Esophagus (tissue), 2 donors: ENCODE results near the gene DDX51. TPM values are rescaled to one million over a fixed set of nuclear protein-coding genes. Genes with fewer than 3 reads are reported as not detected.

ENCODE experiments used
- H3K27ac ChIP-seq, 2 donors: one replicate each; pipeline ENCODE4 v1.5.1; 2013; ENCODE audit warnings: low read depth in 2 of 2, mild to moderate bottlenecking in 2 of 2, inconsistent platforms in 1 of 2, low read length in 1 of 2, moderate library complexity in 1 of 2
- H3K27me3 ChIP-seq, 2 donors: one replicate each; pipeline ENCODE4 v1.6.1; 2013; ENCODE audit warnings: low read length in 2 of 2, control low read depth in 1 of 2, mild to moderate bottlenecking in 1 of 2; ENCODE audit not compliant: insufficient read depth in 2 of 2, control insufficient read depth in 1 of 2
- H3K36me3 ChIP-seq, 2 donors: one replicate each; pipeline ENCODE4 v1.6.1; 2013; ENCODE audit warnings: low read length in 1 of 2; ENCODE audit not compliant: control insufficient read depth in 2 of 2, insufficient read depth in 2 of 2
- H3K4me1 ChIP-seq, 2 donors: one replicate each; pipeline ENCODE4 v1.6.1; 2013; ENCODE audit warnings: low read length in 1 of 2; ENCODE audit not compliant: control insufficient read depth in 2 of 2, insufficient read depth in 2 of 2
- H3K4me3 ChIP-seq, 2 donors: one replicate each; pipeline ENCODE4 v1.5.1; 2013; ENCODE audit warnings: low read length in 2 of 2, mild to moderate bottlenecking in 2 of 2, low read depth in 1 of 2, moderate library complexity in 1 of 2
- H3K9me3 ChIP-seq, 2 donors: one replicate each; pipeline ENCODE4 v1.6.1; 2013; ENCODE audit warnings: mild to moderate bottlenecking in 2 of 2, low read depth in 1 of 2, low read length in 1 of 2, moderate library complexity in 1 of 2; ENCODE audit not compliant: control insufficient read depth in 2 of 2, insufficient read depth in 1 of 2
- WGBS, 2 donors: extraction: QIAGEN DNeasy Blood & Tissue Kit; methylation state at CpG; one replicate each; pipeline ENCODE4 v1.1.7; 2013; 5-methylcytosine and 5-hydroxymethylcytosine counted together
- polyA plus RNA-seq, 2 donors: library from polyadenylated mRNA; stranded (reverse); fragments of 200-250 nt; gene quantifications; one replicate each; pipeline ENCODE4 v1.2.3, GENCODE V29; 2013
- donor health status: healthy with polysubstance abuse.
- donor health status: Bipolar disorder and iron deficiency.

The DDX51 gene
- polyA plus RNA-seq, 2 donors, result 12.3 to 20.4 TPM

DNA sequence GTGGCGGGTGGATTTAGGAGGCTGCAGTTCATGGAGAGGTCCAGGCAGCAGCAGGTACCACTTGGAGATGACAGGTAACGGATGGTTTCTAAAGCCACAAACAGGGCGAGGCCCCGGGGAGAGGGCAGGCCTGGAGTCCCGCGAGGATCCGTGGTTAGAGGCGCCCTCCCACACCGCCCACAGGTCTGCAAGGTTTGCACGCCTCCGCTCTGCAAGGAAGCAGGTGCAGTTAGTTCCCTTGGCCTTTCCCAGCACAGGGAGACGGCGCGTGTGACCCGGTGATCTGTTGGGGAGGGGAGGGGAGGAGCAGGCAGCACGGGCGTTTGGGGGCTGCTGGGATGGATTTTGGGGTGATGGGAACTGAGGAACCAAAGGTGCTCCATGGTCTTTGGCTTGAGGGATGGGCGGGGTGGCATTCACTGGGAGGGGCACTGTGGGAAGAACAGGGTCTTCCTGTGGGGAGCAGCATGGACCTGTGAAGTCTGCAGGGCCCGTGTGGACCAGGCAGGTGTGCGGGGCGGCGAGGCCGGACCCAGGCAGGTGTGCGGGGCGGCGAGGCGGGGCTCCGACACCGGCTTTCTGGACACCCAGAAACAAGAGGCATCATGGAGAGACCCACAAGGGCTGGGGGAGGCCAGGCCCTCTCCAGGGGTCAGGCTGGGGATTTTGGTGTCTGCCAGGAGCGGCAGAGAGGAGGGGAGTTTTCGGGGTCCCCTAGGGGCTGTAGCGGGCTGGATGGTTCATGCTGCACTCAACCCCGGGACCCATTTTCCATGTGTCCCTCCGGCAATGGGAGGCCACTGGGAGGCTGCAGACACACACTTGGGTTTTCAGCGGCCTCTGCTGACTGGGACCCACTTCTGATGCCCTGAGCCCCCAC, 29.3 kb upstream of the DDX51 start:
- no peaks in the 10 kb centered on the region for H3K9me3 ChIP-seq
- no peaks in the 10 kb centered on the region for H3K27me3 ChIP-seq
- WGBS, 2 donors, result 58 to 61% methylated on average over 35 of the region's 35 CpGs
- no peak overlapping the region for H3K27ac ChIP-seq
- H3K4me1 ChIP-seq, result peaks cover 3 to 5% of the 10 kb centered on the region in 2 donors
- H3K4me3 ChIP-seq, result no peak overlapping the region
- no peaks in the 10 kb centered on the region for H3K36me3 ChIP-seq

DNA sequence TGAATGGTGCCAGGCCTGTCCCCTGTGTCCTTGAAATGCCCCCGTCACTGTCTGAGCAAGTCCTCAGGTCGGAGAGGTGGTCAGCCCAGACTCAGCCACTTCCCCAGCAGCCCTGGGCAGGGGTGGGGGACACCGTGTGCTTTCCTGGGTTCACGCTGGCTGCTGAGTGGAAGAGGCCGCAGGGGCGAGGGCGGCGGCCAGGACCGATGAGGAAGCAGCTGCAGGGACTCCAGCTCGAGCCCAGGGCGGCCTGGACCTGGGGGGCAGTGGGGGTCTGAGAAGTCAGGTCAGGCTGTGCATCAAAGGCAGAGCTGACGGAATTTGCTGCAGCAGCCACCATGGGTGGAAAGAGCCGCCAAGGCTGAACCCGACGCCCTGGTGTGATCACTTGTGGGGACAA, 28.5 kb upstream of the DDX51 start:
- H3K4me1 ChIP-seq, result peaks cover 3 to 5% of the 10 kb centered on the region in 2 donors
- no peaks in the 10 kb centered on the region for H3K9me3 ChIP-seq
- H3K27me3 ChIP-seq, result no peaks in the 10 kb centered on the region
- 65 to 71% methylated on average over 15 of the region's 15 CpGs for WGBS, 2 donors
- H3K27ac ChIP-seq, result no peak overlapping the region
- H3K4me3 ChIP-seq, result no peak overlapping the region
- H3K36me3 ChIP-seq, result no peaks in the 10 kb centered on the region

DNA sequence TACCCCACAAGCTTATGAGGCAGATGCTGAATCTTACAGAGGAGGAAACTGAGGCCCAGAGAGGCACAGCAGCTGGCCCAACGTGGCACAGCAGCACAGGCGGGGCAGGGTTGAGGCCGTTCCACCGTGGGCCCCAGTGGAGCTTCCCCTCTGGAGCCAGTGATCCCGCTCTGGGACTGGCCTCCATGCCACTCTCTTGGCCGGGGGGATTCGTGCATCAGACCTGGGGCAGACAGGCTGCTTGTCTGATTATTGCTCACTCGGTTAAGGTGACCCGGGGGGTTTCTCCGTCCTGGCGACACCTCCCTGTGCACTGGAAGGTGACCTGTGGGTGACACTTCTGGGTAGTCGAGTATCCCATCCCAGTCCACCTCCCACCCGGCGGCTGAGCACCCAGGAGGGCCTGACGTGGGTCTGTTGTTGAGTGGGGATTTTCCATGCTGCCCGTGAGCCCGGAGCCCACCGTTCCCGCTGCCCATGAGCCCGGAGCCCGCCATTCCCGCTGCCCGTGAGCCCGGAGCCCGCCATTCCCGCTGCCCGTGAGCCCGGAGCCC, 27.9 kb upstream of the DDX51 start:
- Histone ChIP-seq H3K4me1 (peaks cover 3 to 5% of the 10 kb centered on the region in 2 donors), H3K9me3 (no peaks in the 10 kb centered on the region), H3K4me3 (no peak overlapping the region), H3K27me3 (no peaks in the 10 kb centered on the region), H3K27ac (no peak overlapping the region), H3K36me3 (no peaks in the 10 kb centered on the region)
- WGBS, 2 donors, result 80 to 85% methylated on average over 28 of the region's 28 CpGs

DNA sequence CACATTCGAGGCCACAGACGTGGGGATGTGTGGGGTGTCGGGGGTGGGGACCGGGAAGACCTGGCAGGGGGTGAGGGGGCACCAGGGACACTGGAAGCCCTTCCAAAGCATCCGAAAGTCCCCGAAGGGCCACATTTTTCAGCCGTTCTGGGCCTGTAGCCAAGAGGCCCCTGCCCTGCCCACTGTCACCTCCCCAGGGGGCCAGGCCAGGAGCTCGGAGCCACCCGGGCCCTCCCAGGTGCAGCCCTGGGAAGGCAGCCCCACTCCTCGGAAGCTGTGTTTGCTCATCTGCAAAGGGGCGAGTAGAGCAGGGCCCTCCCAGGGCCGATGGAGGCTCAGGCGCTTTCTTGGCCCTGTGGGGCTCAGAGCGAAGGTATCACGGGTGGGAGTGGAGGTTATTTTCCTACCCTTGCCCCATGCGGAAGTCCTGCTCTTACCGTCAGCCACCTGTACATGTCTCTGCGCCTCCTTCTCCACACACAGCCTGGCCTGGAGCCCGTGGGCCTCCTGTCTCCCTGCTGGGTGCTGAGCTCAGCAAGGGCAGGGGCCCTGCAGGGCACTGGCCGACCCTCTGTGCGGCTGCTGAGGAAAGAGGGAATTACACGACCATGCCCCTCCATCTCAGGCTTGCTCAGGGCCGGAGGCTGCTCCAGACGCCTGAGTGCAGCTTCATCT, 27.3 kb upstream of the DDX51 start:
- Histone ChIP-seq H3K4me3 (no peak overlapping the region), H3K4me1 (peaks cover 3 to 5% of the 10 kb centered on the region in 2 donors), H3K36me3 (no peaks in the 10 kb centered on the region), H3K27ac (no peak overlapping the region), H3K27me3 (no peaks in the 10 kb centered on the region), H3K9me3 (no peaks in the 10 kb centered on the region)
- 44 to 49% methylated on average over 24 of the region's 24 CpGs for whole genome bisulfite sequencing, 2 donors

DNA sequence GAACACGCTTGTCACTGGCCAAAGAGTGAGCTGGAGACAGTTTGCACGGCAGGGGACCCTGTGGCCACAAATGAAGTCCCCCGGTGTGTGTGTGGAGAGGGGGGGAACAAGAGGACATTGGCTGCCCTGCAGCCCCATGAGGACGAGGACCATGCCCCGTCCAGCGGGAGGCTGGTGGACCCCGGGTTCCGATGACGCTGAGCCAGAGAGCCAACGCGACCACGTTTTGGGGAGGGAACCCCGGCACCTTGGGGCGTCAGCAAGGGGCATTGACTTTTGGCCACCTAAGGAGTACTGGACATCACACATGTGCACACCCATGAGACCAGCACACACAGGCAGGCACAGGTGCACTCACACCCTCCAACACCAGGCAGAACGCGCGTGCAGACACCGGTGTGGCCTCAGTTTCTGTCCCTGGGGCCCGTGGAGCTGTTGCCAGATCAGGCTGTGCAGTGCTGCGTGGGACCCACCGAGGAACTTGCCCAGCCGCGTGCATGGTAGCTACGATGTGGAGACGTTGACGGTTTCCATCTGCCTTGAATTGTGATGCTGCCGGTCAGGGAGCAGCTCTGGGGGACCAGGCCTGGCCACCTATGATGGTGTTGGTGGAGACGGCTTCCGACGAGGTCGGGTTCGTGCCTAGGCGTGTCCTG, 26.6 kb upstream of the DDX51 start:
- no peaks in the 10 kb centered on the region for H3K9me3 ChIP-seq
- no peaks in the 10 kb centered on the region for H3K36me3 ChIP-seq
- H3K27me3 ChIP-seq, result no peaks in the 10 kb centered on the region
- no peak overlapping the region for H3K27ac ChIP-seq
- 65 to 69% methylated on average over 32 to 33 of the region's 33 CpGs for WGBS, 2 donors
- no peak overlapping the region for H3K4me3 ChIP-seq
- H3K4me1 ChIP-seq, result peaks cover 3 to 5% of the 10 kb centered on the region in 2 donors

DNA sequence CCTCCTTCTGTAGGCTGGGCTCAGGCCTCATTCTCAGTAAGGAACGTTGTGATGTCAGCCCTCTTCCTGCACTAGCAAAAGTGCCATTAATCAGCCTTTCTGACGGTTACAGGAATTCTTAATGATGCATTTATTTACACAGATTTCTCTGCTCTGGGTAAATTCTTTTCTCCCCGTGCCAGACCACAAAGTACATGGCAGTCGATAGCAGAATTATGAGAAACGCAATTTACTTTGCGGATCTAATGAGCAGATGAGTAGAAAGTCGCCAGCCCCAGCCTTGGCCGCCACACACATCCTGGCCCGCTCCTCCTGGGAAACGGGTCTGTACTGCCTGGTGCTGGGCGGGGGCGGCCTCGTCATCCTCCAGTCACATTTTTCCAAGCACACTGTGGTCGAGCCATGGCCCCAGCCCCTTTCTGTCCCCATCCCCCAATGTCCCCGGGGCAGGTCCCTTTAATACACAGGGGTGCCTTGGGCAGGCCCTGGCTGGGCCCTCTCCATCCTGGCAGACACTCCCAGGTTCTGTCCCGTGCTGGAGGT, 26.0 kb upstream of the DDX51 start:
- Histone ChIP-seq H3K36me3 (no peaks in the 10 kb centered on the region), H3K4me3 (no peak overlapping the region), H3K4me1 (peaks cover 2 to 5% of the 10 kb centered on the region in 2 donors), H3K9me3 (no peaks in the 10 kb centered on the region), H3K27me3 (no peaks in the 10 kb centered on the region), H3K27ac (no peak overlapping the region)
- 15 to 27% methylated on average over 16 of the region's 16 CpGs for WGBS, 2 donors

DNA sequence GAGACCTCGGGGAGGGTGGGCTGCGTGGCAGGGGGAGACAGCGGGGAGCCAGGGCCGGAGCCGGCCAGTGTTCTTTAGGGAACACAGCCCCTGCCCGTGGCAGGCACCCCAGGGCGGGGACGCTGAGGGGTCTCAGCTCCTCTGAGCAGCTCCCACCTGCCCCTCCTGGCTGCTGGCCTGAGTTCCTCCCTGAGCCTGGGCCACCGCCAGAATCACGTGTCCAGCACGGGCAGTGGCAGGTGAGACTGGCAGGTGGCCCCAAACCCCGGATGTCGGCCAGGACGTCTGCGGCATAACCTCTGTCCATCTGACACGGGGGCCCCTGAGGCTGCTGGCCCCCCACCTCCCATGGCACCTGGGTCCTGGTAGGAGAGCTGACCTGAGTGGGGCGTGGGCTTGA, 25.3 kb upstream of the DDX51 start:
- peaks cover 0 to 5% of the 10 kb centered on the region in 2 donors for H3K4me1 ChIP-seq
- no peak overlapping the region for H3K4me3 ChIP-seq
- 62 to 63% methylated on average over 12 to 17 of the region's 17 CpGs for WGBS, 2 donors
- H3K36me3 ChIP-seq, result no peaks in the 10 kb centered on the region
- H3K27me3 ChIP-seq, result no peaks in the 10 kb centered on the region
- no peaks in the 10 kb centered on the region for H3K9me3 ChIP-seq
- H3K27ac ChIP-seq, result no peak overlapping the region

DNA sequence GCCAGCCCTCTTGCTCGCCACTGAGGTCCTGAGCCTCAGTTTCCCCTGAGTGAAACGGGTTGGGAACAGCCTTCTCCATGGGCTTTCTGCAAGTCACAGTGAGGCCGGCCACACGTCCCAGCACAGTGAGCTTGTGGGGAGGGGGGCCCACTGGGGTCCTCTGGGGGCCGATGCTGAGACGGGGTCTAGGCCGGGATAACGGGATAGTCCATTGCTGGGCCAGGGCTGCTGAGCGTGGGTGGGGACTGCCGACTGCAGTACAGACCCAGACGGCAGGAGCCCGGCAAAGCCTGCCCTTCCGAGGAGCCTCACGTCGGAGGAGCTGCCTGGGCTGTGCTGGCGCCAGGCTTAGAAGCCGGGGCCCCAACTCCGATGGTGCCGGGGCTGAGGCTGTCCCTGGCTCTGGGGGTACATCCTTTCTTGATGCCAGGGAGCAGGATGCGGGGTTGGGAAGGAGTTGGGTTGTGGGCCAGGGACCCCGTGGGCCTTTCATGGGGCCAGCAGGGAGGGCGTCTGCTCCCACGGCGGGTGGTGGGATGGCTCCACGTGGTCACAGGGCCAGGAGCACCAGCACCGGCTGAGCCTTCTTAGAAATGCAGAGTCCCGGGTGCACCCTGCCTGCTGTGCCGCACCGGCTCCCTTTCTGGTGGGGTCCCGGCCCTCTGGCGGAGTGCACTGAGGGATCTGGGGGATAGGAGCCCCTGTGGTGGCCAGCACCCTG, 24.4 kb upstream of the DDX51 start:
- Histone ChIP-seq H3K36me3 (no peaks in the 10 kb centered on the region), H3K4me1 (peaks cover 0 to 5% of the 10 kb centered on the region in 2 donors), H3K9me3 (no peaks in the 10 kb centered on the region), H3K27ac (no peak overlapping the region), H3K27me3 (no peaks in the 10 kb centered on the region), H3K4me3 (no peak overlapping the region)
- WGBS, 2 donors, result 74 to 81% methylated on average over 27 to 31 of the region's 31 CpGs
